ENCODE results near the gene IL12RB1. TPM values are rescaled to one million over a fixed set of nuclear protein-coding genes. Genes with fewer than 3 reads are reported as not detected.
"Not testable (repeated sequence)": the region's sequence is repeated elsewhere in the genome, so short reads cannot be mapped to it uniquely, and the experiment has no call there.

Gene IL12RB1
- total and polyA plus RNA-seq, 8 donors, result 0.18 to 9.3 (median 0.77) TPM; not detected in 4

DNA sequence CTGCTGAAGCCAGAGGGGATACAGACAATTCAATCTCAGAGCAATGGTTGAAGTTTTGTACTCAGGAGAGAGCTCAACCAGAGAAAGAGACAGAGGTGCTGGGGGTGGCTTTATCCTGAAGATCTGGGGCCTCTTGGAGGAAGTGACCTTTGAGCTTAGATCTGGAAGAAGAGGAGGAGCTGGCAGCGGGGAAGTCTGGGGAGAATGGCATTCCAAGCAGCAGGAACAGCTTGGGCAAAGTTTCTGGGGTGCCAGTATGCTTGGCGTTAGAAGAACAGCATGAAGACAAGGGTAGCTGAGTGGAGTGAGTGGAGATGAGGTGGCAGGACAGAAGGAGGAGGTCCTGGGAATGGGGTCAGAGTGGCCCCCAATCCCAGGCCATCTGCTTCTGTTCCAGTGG, 22.2 kb upstream of the IL12RB1 start:
- WGBS, 5 donors, result 29 to 47% (median 44%) methylated on average over 2 of the region's 2 CpGs
- peak overlapping the region in 4 of 5 donors; percentile 72 to 94 (median 80) for H3K27ac ChIP-seq
- peaks cover 17 to 60% (median 40%) of the 10 kb centered on the region in 4 donors for H3K4me1 ChIP-seq
- DNase-seq, result peak in 1 of 2 donors; percentile 38
- intact Hi-C loops (cut with DNase I; ENCODE audit: low total_unique reads), result no loop called here
- no peak overlapping the region for H3K4me3 ChIP-seq
- peaks cover 0 to 13% (median 0%) of the 10 kb centered on the region in 3 donors for H3K27me3 ChIP-seq
- no peaks in the 10 kb centered on the region for H3K9me3 ChIP-seq
- TF ChIP-seq POLR2AphosphoS5 (IDR thresholded peaks at IDR 0.05) (no peak), POLR2A (IDR thresholded peaks at IDR 0.05) (no peak), EP300 (IDR thresholded peaks at IDR 0.05) (no peak), CTCF (IDR thresholded peaks at IDR 0.05) (no peak)
- peaks cover 0 to 12% (median 0%) of the 10 kb centered on the region in 4 donors for H3K36me3 ChIP-seq

DNA sequence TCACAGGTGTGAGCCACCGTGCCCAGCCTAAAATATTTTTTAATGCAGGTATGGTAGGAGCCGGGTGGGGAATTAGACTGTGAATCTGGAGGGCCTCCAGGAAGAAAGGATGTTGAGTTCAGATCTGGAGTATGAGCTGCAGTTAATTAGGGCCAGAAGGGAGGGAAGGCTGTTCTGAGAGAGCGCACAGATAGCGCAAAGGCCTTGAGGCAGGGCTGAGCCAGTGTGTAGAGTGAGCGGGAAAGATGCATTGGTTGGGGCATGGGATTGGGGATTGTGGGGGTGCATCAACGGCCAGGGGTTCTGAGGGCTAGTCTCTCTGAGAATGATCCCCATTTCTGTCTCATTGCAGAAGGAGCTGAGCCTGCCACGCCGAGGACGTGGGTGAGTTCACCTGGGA, 20.5 kb upstream of the IL12RB1 start:
- 93 to 96% (median 94%) methylated on average over 9 of the region's 9 CpGs for WGBS, 5 donors
- no peak for TF ChIP-seq CTCF (IDR thresholded peaks at IDR 0.05)
- no peak for TF ChIP-seq POLR2AphosphoS5 (IDR thresholded peaks at IDR 0.05)
- TF ChIP-seq POLR2A (IDR thresholded peaks at IDR 0.05), result no peak
- no peak for TF ChIP-seq EP300 (IDR thresholded peaks at IDR 0.05)

GRCh38 chr19:18105259-18105658, 18.5 kb upstream of the IL12RB1 start:
- H3K4me1 ChIP-seq, result peaks cover 13 to 34% (median 26%) of the 10 kb centered on the region in 4 donors
- H3K36me3 ChIP-seq; H3K27ac ChIP-seq; H3K9me3 ChIP-seq; intact Hi-C loops (cut with DNase I; ENCODE audit: low total_unique reads); DNase-seq; H3K4me3 ChIP-seq: not testable (repeated sequence)
- 78 to 85% (median 82%) methylated on average over 7 of the region's 7 CpGs for WGBS, 5 donors
- H3K27me3 ChIP-seq, result peaks cover 0 to 24% (median 0%) of the 10 kb centered on the region in 3 donors

More for the DNA sequence above, 20.5 kb upstream of the IL12RB1 start:
- Histone ChIP-seq H3K4me3 (no peak overlapping the region), H3K36me3 (peaks cover 0 to 8% (median 0%) of the 10 kb centered on the region in 4 donors), H3K4me1 (peaks cover 17 to 48% (median 37%) of the 10 kb centered on the region in 4 donors), H3K9me3 (no peaks in the 10 kb centered on the region), H3K27ac (no peak overlapping the region), H3K27me3 (peaks cover 0 to 21% (median 0%) of the 10 kb centered on the region in 3 donors)
- intact Hi-C loops (cut with DNase I; ENCODE audit: low total_unique reads), result no loop called here
- no peak for DNase-seq

- WGBS, 5 donors, result 64 to 76% (median 70%) methylated on average over 5 of the region's 5 CpGs
- peaks cover 10 to 29% (median 22%) of the 10 kb centered on the region in 4 donors for H3K4me1 ChIP-seq
- no peaks in the 10 kb centered on the region for H3K36me3 ChIP-seq
- no peak for DNase-seq
- no peaks in the 10 kb centered on the region for H3K9me3 ChIP-seq
- H3K4me3 ChIP-seq, result peak overlapping the region; percentile 31 to 46 (median 36)
- TF ChIP-seq CTCF (IDR thresholded peaks at IDR 0.05), result no peak
- no peak for TF ChIP-seq POLR2A (IDR thresholded peaks at IDR 0.05)
- TF ChIP-seq EP300 (IDR thresholded peaks at IDR 0.05), result no peak
- TF ChIP-seq POLR2AphosphoS5 (IDR thresholded peaks at IDR 0.05), result no peak
- peaks cover 0 to 24% (median 1%) of the 10 kb centered on the region in 3 donors for H3K27me3 ChIP-seq
- intact Hi-C loops (cut with DNase I; ENCODE audit: low total_unique reads), result no loop called here
- peak overlapping the region in 4 of 5 donors; percentile 22 to 65 (median 38) for H3K27ac ChIP-seq
Measured at GRCh38 chr19:18104793-18105131, 18.0 kb upstream of the IL12RB1 start.

DNA sequence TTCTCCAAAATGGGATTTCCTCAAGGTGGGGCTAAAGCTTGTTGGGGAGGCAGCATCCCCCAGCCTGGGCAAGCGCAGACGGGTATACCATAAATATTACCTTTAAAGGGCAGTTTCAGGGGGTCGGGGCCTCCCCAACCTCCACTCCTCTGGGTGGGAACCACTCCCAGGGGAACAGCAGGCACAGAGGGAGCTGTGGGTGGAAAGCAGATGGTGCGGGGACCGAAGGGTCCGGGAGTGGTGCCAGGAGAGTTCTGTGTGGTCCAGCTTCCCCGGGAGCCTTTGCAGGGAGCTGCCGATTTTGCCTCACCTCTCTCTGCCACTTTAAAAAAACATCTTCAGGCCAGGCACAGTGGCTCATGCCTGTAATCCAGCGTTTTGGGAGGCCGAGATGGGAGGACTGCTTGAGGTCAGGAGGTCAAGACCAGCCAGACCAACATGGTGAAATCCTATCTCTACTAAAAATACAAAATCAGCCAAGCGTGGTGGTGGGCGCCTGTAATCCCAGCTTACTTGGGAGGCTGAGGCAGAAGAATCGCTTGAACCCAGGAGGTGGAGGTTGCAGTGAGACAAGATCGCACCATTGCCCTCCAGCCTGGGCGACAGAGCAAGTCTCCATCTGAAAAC, 16.3 kb upstream of the IL12RB1 start:
- 65 to 83% (median 81%) methylated on average over 15 of the region's 15 CpGs for WGBS, 5 donors
- no peak overlapping the region for H3K4me3 ChIP-seq
- DNase-seq, result peak in 1 of 2 donors; percentile 48
- H3K4me1 ChIP-seq, result peaks cover 17 to 32% (median 28%) of the 10 kb centered on the region in 4 donors
- H3K36me3 ChIP-seq, result no peaks in the 10 kb centered on the region
- intact Hi-C loops (cut with DNase I; ENCODE audit: low total_unique reads), result no loop called here
- no peaks in the 10 kb centered on the region for H3K9me3 ChIP-seq
- H3K27ac ChIP-seq, result no peak overlapping the region
- TF ChIP-seq POLR2A (IDR thresholded peaks at IDR 0.05), result no peak
- TF ChIP-seq CTCF (IDR thresholded peaks at IDR 0.05), result no peak
- TF ChIP-seq POLR2AphosphoS5 (IDR thresholded peaks at IDR 0.05), result no peak
- no peak for TF ChIP-seq EP300 (IDR thresholded peaks at IDR 0.05)
- H3K27me3 ChIP-seq, result peaks cover 0 to 38% (median 17%) of the 10 kb centered on the region in 3 donors

Measured in stomach (tissue), 9 donors.